ENCODE measurements around the gene SPATC1L.
A peak's percentile ranks its signal among the peaks of the same experiment; 100 is the strongest.
"Not testable (repeated sequence)": the region's sequence is repeated elsewhere in the genome, so short reads cannot be mapped to it uniquely, and the experiment has no call there.

SPATC1L gene

GRCh38 chr21:46183910-46184624 is at the start of gene SPATC1L:
SPATC1L (minus strand) TSS chr21:46184459; CDS start chr21:46182816, 1,643 bp downstream.
- DNase-seq (ENCODE audit: low spot score) (peak; percentile 69), FAIRE-seq (no peak)

GRCh38 chr21:46229923-46230260 is 45.6 kb upstream of the SPATC1L start:
- DNase-seq (ENCODE audit: low spot score) (no peak), FAIRE-seq (no peak)

DNA sequence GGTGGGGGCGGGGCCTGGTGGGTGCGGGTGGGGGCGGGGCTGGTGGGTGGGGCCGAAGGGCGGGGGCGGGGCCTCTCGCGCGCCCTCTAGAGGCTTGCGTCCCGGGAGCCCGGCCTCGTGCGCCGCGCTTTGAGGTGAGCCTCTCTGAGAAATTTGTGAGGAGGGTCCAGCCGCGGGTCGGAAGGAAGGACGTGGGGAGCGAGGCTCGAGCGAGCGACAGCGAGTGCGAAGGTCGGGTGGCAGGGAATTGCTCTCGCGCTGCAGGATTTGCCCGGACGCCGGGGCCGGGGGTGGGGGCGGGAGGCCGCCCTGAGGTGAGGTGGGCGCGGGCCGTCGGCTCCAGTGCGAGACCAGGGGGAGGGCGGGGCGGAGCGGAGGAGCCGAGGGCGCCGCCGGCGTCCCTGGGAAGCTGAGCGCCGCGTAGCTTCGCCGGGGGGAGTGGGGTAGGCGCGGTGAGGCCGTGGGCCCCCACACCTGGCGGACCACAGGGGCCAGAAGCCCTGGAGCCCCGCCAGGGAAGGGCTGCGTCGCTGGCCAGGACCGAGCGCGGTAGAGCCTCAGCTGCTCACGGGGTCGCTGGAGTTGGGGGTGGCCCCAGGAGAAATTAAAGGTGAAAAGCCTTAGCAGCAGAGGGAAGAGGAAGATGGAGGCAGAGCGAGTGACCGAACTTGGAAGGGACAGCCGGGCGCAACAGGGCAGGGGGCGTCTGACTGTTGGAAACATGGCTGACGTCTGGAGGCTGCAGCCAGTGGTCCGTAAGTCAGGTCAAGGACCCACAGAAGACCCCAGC is 45.1 kb upstream of the SPATC1L start:
- FAIRE-seq (no peak), DNase-seq (ENCODE audit: low spot score) (peak; percentile 47)

GRCh38 chr21:46228345-46229051 is 44.2 kb upstream of the SPATC1L start, which contains the start of gene LSS:
LSS (minus strand) TSS chr21:46228774; CDS start chr21:46228745, 29 bp downstream.
- peak; percentile 98 for DNase-seq (ENCODE audit: low spot score)
- no peak for FAIRE-seq

DNA sequence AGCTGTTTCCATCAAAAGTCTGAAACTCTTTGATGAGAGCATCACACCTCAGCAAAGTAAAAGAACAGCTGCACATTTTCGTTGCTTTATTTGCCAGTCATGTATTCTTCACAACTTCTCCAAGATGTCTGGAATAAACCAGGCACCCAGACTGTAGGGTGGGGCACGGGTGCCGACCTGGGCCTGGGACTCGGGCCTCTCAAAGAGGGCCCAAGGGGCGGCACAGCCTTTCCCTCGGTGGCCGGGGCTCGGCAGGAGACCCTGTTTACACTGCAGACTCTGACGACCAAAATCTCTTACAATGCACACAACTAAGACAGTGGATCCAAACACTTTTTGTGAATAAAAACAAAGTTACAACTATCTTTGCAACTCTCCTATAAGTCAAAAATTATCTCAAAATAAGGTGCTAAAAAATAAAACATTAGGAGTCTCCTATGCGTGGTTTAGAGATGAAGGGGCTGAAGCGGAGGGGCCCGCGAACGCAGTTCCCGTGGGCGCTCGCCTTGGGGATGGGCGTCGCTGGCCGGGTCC is 43.6 kb upstream of the SPATC1L start:
- peak; percentile 12 for DNase-seq (ENCODE audit: low spot score)

DNA sequence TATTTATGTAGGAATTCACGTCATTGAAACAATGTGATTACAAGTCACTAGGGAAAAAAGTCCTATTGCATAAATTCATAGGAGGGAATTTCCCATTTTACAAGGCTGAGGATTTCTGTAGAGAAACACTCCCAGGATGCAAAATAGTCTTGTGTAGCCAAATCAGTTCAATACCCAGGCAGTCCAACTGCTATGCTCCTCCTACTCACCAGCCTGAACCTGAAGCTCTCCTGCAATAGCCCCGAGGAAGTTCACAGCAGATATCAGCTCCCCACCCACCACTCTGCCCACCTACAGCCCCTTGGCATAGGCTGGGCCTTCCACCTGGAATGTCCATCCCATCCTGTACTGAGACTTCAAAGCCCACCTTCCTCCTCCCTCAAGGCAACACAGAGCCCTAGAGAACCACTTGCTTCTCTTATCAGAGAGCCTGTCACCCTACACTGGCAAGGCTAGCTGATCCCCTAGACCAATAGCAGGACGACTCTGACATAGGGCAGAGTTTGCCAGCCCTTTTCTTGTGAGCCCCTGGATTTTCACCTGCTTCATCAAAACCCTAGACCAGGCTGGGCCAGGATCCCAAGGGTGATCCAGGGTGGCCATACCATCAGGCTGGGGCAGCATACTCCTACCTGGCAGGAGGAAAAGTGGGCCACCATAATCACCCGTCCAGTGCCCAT is 42.8 kb upstream of the SPATC1L start:
- DNase-seq (ENCODE audit: low spot score) (no peak), FAIRE-seq (no peak)

More for the DNA sequence above, 43.6 kb upstream of the SPATC1L start:
- no peak for FAIRE-seq

DNA sequence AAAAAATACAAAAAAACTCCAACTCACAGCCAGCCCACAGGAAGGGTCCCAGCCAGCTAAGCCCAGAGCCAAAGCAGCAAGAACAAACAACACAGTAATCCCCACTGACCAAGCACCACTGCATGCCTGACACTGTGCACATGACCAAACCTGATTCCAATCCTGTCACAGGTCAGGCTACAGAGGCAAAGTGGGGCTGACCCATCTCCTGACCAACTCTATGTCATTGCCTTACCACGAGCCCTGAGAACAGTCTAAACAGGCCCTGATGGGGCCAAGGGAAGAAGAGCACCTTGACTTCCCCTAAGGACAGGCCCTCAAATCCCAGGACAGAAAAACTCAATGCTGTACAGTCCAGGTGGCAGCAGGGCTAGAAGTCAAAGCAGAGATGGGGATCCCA is 41.9 kb upstream of the SPATC1L start:
- FAIRE-seq, result no peak
- no peak for DNase-seq (ENCODE audit: low spot score)

DNA sequence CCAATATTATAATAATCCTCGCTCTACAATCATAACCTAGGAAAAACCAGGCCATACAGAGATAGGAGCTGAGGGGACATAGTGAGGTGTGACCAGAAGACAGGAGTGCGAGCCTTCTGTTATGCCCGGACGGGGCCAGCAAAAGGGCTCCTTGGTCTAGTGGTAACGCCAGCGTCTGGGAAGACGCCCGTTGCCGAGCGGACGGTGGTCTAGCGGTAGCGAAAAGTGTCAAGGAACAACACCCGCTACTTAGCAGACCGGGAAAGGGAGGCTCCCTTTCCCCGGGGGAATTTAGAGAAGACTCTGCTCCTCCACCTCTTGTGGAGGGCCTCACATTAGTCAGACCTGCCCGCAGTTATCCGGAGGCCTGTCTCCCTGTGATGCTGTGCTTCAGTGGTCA is 39.4 kb upstream of the SPATC1L start:
- not testable (repeated sequence) for DNase-seq (ENCODE audit: low spot score); FAIRE-seq

DNA sequence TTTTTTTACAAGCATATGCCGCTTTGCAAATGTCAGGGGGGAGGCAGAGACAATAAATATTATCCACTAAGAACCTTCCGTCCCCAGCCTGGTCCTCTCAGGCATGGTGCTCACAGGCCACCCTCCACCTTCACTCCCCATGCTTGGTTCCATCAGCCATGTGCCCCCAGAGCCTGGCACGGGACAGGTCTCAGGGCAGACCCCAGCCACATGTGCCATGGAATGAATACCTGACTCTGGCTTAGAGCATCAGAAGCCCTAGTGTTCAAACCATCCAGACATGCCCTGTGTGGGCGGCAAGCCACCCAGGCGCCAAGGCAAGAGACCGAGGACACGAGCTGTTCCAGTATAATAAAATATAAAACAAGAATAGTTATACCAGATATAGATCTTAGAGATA is 39.0 kb upstream of the SPATC1L start:
- FAIRE-seq, result no peak
- DNase-seq (ENCODE audit: low spot score), result no peak

DNA sequence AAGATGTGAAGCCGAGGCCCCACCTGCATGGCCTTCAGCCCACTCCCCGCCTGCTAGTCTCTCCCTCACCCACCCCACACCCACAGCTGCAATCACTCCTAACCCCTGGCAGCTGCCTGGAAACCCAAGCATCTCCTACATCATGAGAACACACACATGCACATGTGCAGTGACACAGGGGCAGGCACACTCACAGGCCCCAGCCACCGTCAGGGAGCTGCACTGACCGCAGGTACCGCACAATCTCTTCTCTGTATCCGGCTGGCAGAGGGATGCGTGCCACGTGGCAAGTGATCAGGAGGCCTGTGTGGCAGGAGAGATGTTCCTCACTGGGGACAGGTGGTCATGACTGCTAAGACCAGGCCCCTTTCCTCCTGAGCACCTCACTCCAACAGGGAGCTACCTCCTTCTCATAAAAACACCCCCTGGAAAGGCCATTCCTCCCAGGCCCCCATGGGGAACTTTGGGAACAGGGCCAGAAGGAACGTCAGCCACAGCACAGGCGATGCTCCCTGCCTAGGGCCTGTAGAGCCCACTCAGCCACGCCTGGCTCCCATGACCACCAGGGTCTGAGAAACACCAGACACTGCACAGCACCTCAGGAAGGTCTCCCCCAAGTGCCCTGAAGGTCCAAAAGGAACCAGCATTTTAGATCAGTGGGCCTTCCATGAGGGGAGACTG is 38.3 kb upstream of the SPATC1L start:
- DNase-seq (ENCODE audit: low spot score) (no peak), FAIRE-seq (no peak)

- DNase-seq (ENCODE audit: low spot score), result no peak
- no peak for FAIRE-seq
Measured at GRCh38 chr21:46221664-46222435, 37.6 kb upstream of the SPATC1L start.

DNA sequence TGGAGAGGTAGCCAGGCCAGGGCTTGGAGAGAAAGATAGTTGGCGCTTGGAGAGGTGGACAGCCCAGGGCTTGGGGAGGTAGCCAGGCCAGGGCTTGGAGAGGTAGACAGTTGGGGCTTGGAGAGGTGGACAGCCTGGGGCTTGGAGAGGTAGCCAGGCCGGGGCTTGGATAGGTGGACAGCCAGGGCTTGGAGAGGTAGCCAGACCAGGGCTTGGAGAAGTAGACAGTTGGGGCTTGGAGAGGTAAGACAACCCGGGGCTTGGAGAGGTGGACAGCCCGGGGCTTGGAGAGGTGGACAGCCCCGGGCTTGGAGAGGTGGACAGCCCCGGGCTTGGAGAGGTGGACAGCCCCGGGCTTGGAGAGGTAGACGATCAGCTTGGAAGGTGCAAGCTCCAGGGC is 36.6 kb upstream of the SPATC1L start:
- no peak for FAIRE-seq

DNA sequence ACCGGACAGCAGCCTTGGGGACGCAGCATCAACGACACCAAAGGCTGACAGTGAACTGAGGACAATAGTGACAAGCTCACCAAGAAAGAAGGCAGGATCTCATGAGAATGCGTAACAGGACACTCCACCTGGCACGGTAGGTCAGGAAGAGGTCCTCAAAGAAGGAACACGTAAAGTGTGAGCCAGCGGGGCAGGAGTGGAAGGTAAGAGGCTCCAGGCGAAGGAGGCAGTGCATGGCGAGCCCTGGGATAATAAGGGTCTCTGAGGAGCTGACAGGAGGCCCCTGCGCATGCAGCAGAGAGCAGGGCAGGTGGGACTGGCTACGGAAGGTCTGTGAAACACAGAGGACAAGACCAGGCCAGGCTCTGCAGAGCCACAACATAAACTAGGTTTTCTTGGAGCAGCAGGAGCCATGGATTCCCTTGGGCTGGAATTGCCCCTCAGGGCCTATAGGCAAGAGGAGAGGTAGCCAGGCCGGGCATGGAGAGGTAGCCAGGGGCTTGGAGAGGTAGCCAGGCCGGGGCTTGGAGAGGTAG is 36.1 kb upstream of the SPATC1L start:
- DNase-seq (ENCODE audit: low spot score), result no peak
- FAIRE-seq, result no peak

More for the DNA sequence above, 36.6 kb upstream of the SPATC1L start:
- no peak for DNase-seq (ENCODE audit: low spot score)

DNA sequence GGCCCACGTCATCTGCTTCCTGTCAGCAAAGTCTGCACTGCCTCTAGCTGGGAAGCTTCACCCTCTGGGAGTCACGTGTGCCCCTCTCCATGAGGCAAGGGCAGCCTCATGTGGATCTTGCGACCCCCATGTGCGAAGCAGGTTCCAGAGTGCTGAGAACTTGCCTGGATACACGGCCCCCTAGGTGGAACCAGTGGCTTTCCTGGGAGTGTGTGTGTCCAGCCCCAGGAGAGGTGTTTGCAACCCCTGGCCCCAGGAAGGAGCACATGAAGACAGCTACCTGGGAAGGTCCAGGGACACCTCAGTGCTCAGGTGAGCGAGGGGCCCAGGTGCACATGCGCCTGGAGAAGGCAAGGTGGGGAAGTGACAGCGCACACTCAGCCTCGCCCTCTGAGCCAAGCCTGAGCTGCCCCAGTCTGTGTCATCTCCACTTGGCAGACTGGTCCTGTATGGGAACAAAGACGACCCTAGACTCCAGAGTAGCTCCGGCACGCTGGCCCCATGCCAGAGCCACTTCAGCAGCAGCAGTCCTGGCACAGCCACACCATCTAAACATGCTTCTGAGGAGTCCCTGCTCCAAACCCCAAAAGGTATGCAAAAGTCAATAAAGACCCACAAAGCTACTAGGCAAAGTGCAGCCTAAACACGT is 35.5 kb upstream of the SPATC1L start:
- FAIRE-seq (no peak), DNase-seq (ENCODE audit: low spot score) (no peak)

DNA sequence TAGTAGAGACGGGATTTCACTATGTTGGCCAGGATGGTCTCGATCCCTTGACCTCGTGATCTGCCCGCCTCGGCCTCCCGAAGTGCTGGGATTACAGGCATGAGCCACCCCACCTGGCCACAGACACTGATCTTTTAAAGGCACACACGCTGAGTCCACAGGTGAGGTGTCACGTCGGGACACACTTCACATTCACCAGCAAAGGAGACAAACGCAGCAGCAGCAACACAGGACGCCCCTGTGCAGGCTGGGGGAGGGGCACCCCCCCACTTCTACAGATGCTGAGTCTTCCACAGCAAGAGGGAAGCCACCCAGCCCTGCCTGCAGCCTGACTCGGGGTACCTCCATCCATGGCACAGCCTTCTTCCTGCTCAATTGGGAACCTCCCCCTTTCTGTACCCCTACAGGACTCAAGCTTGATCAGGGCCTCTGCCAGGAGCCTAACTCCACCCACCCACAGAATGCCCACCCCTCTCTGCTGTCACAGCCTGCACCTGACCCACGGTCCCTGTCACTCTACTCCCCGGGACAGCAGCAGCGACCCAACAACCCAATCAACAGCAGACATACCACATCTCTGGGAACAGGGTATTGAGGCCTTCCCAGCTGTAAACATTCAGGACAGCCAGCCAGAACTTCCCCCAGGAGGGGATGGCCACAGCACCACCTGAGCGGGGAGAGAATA is 34.8 kb upstream of the SPATC1L start:
- DNase-seq (ENCODE audit: low spot score) (no peak), FAIRE-seq (no peak)

DNA sequence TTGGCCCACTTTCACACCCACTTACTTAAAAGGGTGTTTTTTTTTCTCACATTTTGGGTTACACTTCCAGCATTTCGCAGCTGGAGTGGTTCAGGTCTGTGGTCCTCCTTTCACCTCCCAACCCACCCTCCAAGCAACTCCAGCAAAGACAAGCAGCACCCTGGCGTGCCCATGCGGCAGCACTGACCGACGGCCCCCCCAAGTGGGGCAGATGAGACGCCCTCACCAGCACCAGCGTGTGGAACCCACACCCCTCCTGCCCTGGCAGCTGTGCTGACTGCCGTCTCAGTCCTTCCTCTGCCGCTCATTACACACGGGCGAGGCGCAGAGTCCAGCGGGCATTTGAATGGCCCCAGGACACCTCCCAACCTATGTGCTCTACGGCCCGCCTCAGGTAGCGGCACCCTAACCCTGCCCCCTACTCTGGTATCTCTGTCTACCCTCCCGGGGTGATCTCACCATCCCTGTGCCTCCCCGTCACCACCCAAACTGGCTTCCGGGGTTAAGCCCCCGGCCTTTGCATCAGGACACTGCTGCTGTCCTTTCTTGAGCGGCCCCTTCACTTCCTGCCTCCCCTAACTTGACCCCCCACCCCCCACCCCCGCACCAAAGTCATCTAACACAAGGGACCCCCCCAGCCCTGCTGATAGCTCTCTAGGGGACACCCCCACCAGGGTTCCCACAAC is 33.4 kb upstream of the SPATC1L start:
- FAIRE-seq (no peak), DNase-seq (ENCODE audit: low spot score) (no peak)

DNA sequence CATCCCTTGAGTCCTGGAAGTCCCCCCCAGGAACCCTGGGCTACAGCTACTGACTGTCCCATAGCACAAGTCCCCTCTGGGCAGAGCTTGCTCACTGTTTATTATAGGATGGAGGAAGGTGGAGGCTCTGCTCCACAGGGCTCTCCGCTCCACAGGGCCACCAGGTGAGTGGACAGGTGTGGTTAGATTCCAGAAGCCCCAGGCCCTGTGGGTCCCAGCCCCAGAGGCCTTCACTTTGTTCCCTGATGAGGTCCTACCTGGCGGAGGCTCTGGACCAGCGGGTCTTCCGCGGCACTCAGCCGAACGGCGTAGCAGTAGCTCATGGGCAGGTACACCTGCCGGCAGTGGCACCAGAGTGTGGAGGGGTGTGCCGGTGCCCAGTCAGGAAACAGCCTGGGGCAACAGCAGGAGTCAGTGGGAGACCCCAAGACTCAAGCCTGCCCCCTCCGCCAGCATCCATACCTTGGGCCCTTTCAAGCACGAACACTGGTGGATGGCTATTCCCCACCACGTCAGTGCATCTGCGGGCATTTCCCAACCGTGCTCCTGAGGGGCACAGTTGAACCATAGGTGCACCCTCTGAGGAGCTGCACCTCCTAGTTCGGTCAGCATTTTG is 32.0 kb upstream of the SPATC1L start:
- no peak for FAIRE-seq
- DNase-seq (ENCODE audit: low spot score), result no peak
